Trophoblast cell (in vitro differentiated cells and primary cell): ENCODE data around the gene TNIK.
A peak's percentile ranks its signal among the peaks of the same experiment; 100 is the strongest.

Experiments used
- DNase-seq, 2 donors: peaks; one replicate each; pipeline ENCODE4 v3.0.0-alpha.2; 2016
- H2AFZ ChIP-seq: 2 replicates; pipeline ENCODE4 v1.6.1; 2013; ENCODE audit warnings: low read length, moderate library complexity, mild to moderate bottlenecking; ENCODE audit not compliant: insufficient read depth, poor library complexity
- H2AK5ac ChIP-seq: 2 replicates; pipeline ENCODE4 v1.6.1; 2013; ENCODE audit warnings: mild to moderate bottlenecking, low read length
- H2BK120ac ChIP-seq: 2 replicates; pipeline ENCODE4 v1.6.1; 2013; ENCODE audit warnings: low read length, mild to moderate bottlenecking, moderate library complexity; ENCODE audit not compliant: insufficient read depth, poor library complexity
- H2BK12ac ChIP-seq: 2 replicates; pipeline ENCODE4 v1.6.1; 2013; ENCODE audit warnings: mild to moderate bottlenecking, low read length, moderate library complexity
- H2BK5ac ChIP-seq: 2 replicates; pipeline ENCODE4 v1.6.1; 2013; ENCODE audit warnings: low read length, low read depth, moderate library complexity, mild to moderate bottlenecking; ENCODE audit not compliant: poor library complexity
- H3K14ac ChIP-seq: 2 replicates; pipeline ENCODE4 v1.6.1; 2013; ENCODE audit warnings: mild to moderate bottlenecking, low read length
- H3K18ac ChIP-seq: 2 replicates; pipeline ENCODE4 v1.6.1; 2013; ENCODE audit warnings: mild to moderate bottlenecking, low read length
- H3K23ac ChIP-seq: 2 replicates; pipeline ENCODE4 v1.6.1; 2013; ENCODE audit warnings: low read length
- H3K27ac ChIP-seq: 2 replicates; pipeline ENCODE4 v1.5.1; 2013; ENCODE audit warnings: low read depth, mild to moderate bottlenecking, inconsistent platforms, low read length, moderate library complexity
- H3K27me3 ChIP-seq: 2 replicates; pipeline ENCODE4 v1.6.1; 2013; ENCODE audit warnings: inconsistent platforms, mild to moderate bottlenecking, low read length, moderate library complexity; ENCODE audit not compliant: insufficient read depth
- H3K36me3 ChIP-seq, 2 experiments: 1 replicate in 1 of 2; 2 replicates in 1 of 2; pipeline ENCODE4 v1.6.1; 2013; ENCODE audit warnings: low read length in 2 of 2, mild to moderate bottlenecking in 2 of 2, moderate library complexity in 1 of 2; ENCODE audit not compliant: insufficient read depth in 2 of 2, control insufficient read depth in 1 of 2
- H3K4ac ChIP-seq: 2 replicates; pipeline ENCODE4 v1.6.1; 2013; ENCODE audit warnings: low read depth, mild to moderate bottlenecking, low read length, moderate library complexity
- H3K4me1 ChIP-seq, 2 experiments: 1 replicate in 1 of 2; 2 replicates in 1 of 2; pipeline ENCODE4 v1.6.1; 2013; ENCODE audit warnings: low read length in 2 of 2, mild to moderate bottlenecking in 2 of 2, moderate library complexity in 1 of 2; ENCODE audit not compliant: insufficient read depth in 2 of 2, control insufficient read depth in 1 of 2
- H3K4me2 ChIP-seq: 2 replicates; pipeline ENCODE4 v1.6.1; 2013; ENCODE audit warnings: inconsistent platforms, mild to moderate bottlenecking, low read length, moderate library complexity
- H3K4me3 ChIP-seq: 2 replicates; pipeline ENCODE4 v1.5.1; 2013; ENCODE audit warnings: mild to moderate bottlenecking, low read depth, low read length, inconsistent platforms
- H3K79me1 ChIP-seq: one replicate; pipeline ENCODE4 v1.6.1; 2013; ENCODE audit warnings: low read length
- H3K79me2 ChIP-seq: 2 replicates; pipeline ENCODE4 v1.6.1; 2013; ENCODE audit warnings: low read length, mild to moderate bottlenecking; ENCODE audit not compliant: control insufficient read depth, insufficient read depth, poor library complexity
- H3K9ac ChIP-seq: 2 replicates; pipeline ENCODE4 v1.6.1; 2013; ENCODE audit warnings: mild to moderate bottlenecking, low read length
- H3K9me3 ChIP-seq: 2 replicates; pipeline ENCODE4 v1.6.1; 2013; ENCODE audit warnings: low read depth, mild to moderate bottlenecking, control low read depth, inconsistent platforms, low read length; ENCODE audit not compliant: insufficient read depth
- H4K12ac ChIP-seq: 2 replicates; pipeline ENCODE4 v1.6.1; 2013; ENCODE audit warnings: low read depth, mild to moderate bottlenecking, low read length, moderate library complexity
- H4K8ac ChIP-seq: 2 replicates; pipeline ENCODE4 v1.6.1; 2013; ENCODE audit warnings: low read depth, mild to moderate bottlenecking, low read length, moderate library complexity
- H4K91ac ChIP-seq: one replicate; pipeline ENCODE4 v1.6.1; 2013; ENCODE audit warnings: low read depth, mild to moderate bottlenecking, low read length, moderate library complexity
- WGBS: extraction: QIAGEN DNeasy Blood & Tissue Kit; methylation state at CpG from one replicate; pipeline ENCODE4 v1.1.7; 2013; ENCODE audit warnings: missing lambda C conversion rate; ENCODE audit not compliant: insufficient read length, insufficient coverage; ENCODE audit errors: extremely low coverage; 5-methylcytosine and 5-hydroxymethylcytosine counted together

TNIK gene

DNA sequence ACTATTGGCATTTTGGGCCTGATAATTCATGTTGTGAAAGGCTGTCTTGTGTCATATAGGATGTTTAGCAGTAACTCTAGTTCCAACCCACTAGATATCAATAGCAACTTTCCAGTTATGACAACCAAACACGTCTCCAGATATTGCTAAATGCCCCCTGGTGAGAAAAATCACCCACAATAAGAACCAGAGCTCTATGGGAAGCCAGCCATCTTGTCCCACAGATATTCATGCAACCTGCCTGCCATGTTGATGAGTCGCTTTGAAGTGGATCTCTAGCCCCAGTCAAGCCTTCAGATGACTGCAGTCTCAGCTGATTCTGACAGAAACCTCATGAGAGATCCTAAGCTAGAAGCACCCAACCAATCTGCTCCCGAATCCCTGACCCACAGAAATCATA lies 5.6 kb upstream of the TNIK start:
- Histone ChIP-seq H3K18ac (no peak overlapping the region), H2BK120ac (no peak overlapping the region), H3K79me2 (no peaks in the 10 kb centered on the region), H2AK5ac (no peak overlapping the region), H3K36me3 (no peaks in the 10 kb centered on the region), H3K4me1 (peaks cover 0 to 6% of the 10 kb centered on the region in 2 experiments), H3K4me2 (no peak overlapping the region), H2BK5ac (no peak overlapping the region), H3K4me3 (no peak overlapping the region), H3K23ac (no peak overlapping the region), H3K27me3 (peaks cover 2% of the 10 kb centered on the region), H3K27ac (no peak overlapping the region), H3K4ac (no peak overlapping the region), H2AFZ (no peak overlapping the region), H4K12ac (no peak overlapping the region), H3K9ac (no peak overlapping the region), H4K8ac (no peak overlapping the region), H3K14ac (no peak overlapping the region), H2BK12ac (no peak overlapping the region), H3K79me1 (no peaks in the 10 kb centered on the region), H4K91ac (no peak overlapping the region), H3K9me3 (no peaks in the 10 kb centered on the region)
- no CpG with 5 or more reads among the region's 3 CpGs for WGBS
- no peak for DNase-seq

DNA sequence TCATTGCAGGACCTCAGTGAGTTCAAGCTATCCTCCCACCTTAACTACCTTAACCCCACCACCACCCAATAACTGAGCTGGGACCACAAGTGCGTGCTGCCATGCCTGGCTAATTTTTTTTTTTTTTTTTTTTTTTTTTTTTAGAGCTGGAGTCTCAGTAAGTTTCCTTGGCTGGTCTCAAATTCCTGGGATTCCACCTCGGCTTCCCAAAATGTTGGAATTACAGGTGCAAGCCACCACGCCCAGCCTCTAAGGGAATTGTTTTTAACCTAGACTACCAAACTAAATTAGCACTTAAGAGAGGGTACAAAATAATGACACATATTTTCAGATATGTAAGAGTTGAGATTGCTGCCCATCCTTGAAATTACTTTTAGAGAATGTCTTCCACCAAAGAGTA lies 4.3 kb upstream of the TNIK start:
- Histone ChIP-seq H3K79me1 (no peaks in the 10 kb centered on the region), H3K4me3 (no peak overlapping the region), H3K23ac (no peak overlapping the region), H3K27me3 (peaks cover 4% of the 10 kb centered on the region), H3K4me2 (no peak overlapping the region), H2BK120ac (no peak overlapping the region), H3K4me1 (peaks cover 2 to 8% of the 10 kb centered on the region in 2 experiments), H2BK12ac (no peak overlapping the region), H4K12ac (no peak overlapping the region), H2AFZ (no peak overlapping the region), H3K9ac (no peak overlapping the region), H2BK5ac (no peak overlapping the region), H3K27ac (no peak overlapping the region), H4K8ac (no peak overlapping the region), H3K14ac (no peak overlapping the region), H3K36me3 (no peaks in the 10 kb centered on the region), H3K79me2 (no peaks in the 10 kb centered on the region), H3K4ac (no peak overlapping the region), H3K9me3 (no peaks in the 10 kb centered on the region), H4K91ac (no peak overlapping the region), H3K18ac (no peak overlapping the region), H2AK5ac (no peak overlapping the region)
- DNase-seq = no peak
- WGBS = no CpG with 5 or more reads among the region's 3 CpGs

GRCh38 chr3:171462224-171462623 lies 2.0 kb upstream of the TNIK start:
- peaks cover 7% of the 10 kb centered on the region for H3K27me3 ChIP-seq
- H3K4me2 ChIP-seq = no peak overlapping the region
- H3K27ac ChIP-seq = no peak overlapping the region
- H3K4me3 ChIP-seq = no peak overlapping the region
- H3K4ac ChIP-seq = no peak overlapping the region
- H2AFZ ChIP-seq = no peak overlapping the region
- H3K79me2 ChIP-seq = no peaks in the 10 kb centered on the region
- no peaks in the 10 kb centered on the region for H3K79me1 ChIP-seq
- no peak overlapping the region for H3K23ac ChIP-seq
- no peaks in the 10 kb centered on the region for H3K36me3 ChIP-seq
- DNase-seq = no peak
- no peak overlapping the region for H3K9ac ChIP-seq
- no peak overlapping the region for H3K14ac ChIP-seq
- H2AK5ac ChIP-seq = no peak overlapping the region
- H3K9me3 ChIP-seq = no peaks in the 10 kb centered on the region
- H4K8ac ChIP-seq = no peak overlapping the region
- no peak overlapping the region for H2BK120ac ChIP-seq
- no peak overlapping the region for H2BK12ac ChIP-seq
- no peak overlapping the region for H3K18ac ChIP-seq
- peaks cover 6 to 15% of the 10 kb centered on the region in 2 experiments for H3K4me1 ChIP-seq
- H4K12ac ChIP-seq = no peak overlapping the region
- no CpG with 5 or more reads among the region's 1 CpG for WGBS
- no peak overlapping the region for H4K91ac ChIP-seq
- H2BK5ac ChIP-seq = no peak overlapping the region

DNA sequence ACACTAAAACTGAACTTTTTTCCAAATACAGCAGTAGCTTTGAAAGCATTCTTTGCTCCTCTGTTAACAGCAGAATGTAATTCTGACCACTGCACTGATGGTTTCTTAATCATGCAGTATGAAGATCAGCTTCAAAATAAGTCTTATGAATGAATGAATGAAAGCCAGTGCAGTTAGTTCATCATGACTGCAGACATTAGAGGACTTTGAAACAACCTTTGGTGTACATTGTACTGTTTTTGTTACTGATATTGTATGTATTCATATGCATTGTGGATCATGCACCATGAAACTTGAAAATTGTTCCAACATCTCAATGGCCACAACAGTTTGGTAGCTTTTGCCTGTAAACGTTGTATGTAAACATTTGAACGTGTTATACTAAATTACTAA lies 1.3 kb upstream of the TNIK start:
- Histone ChIP-seq H3K9ac (no peak overlapping the region), H3K36me3 (no peaks in the 10 kb centered on the region), H2BK5ac (no peak overlapping the region), H3K27me3 (peaks cover 7% of the 10 kb centered on the region), H3K4me2 (peak overlapping the region; percentile 97), H3K79me2 (no peaks in the 10 kb centered on the region), H3K18ac (no peak overlapping the region), H4K91ac (no peak overlapping the region), H2BK12ac (no peak overlapping the region), H2AFZ (no peak overlapping the region), H3K4me3 (no peak overlapping the region), H3K14ac (no peak overlapping the region), H3K4me1 (peaks cover 6 to 13% of the 10 kb centered on the region in 2 experiments), H3K4ac (no peak overlapping the region), H4K8ac (no peak overlapping the region), H4K12ac (no peak overlapping the region), H2AK5ac (no peak overlapping the region), H3K23ac (no peak overlapping the region), H3K79me1 (no peaks in the 10 kb centered on the region), H3K27ac (no peak overlapping the region), H3K9me3 (no peaks in the 10 kb centered on the region), H2BK120ac (no peak overlapping the region)
- DNase-seq = no peak
- no CpG with 5 or more reads among the region's 2 CpGs for WGBS
